Activated T-cell treated with anti-CD3 and anti-CD28 coated beads for 4 hours (primary cell): ENCODE results near the gene SCP2.

Experiments used
- DNase-seq: peaks from one replicate; pipeline ENCODE4 v3.0.0-alpha.2; 2020

Gene SCP2, protein sequence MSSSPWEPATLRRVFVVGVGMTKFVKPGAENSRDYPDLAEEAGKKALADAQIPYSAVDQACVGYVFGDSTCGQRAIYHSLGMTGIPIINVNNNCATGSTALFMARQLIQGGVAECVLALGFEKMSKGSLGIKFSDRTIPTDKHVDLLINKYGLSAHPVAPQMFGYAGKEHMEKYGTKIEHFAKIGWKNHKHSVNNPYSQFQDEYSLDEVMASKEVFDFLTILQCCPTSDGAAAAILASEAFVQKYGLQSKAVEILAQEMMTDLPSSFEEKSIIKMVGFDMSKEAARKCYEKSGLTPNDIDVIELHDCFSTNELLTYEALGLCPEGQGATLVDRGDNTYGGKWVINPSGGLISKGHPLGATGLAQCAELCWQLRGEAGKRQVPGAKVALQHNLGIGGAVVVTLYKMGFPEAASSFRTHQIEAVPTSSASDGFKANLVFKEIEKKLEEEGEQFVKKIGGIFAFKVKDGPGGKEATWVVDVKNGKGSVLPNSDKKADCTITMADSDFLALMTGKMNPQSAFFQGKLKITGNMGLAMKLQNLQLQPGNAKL

GRCh38 chr1:52927212-52928014, at the start of gene SCP2:
TSS of gene SCP2 (plus strand) at chr1:52927276. CDS start at chr1:52927397, 121 bp downstream.
- DNase-seq: peak; percentile 67

DNA sequence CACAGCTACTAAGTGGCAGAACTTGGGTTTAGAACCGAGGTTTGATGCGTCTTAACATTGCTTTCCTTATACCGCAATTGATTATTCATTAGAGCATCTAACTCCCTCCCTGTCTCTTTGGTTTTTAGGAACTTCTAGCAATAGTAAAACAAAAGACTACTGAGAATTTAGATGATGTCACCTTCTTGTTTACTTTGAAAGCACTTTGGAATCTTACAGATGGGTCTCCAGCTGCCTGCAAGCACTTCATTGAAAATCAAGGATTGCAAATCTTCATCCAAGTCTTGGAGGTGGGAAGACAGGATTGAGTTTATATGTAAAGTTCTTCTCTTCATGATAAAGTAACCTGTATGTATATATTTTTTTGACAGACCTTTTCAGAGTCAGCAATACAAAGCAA, 49.5 kb upstream of the SCP2 start:
- DNase-seq: no peak

DNA sequence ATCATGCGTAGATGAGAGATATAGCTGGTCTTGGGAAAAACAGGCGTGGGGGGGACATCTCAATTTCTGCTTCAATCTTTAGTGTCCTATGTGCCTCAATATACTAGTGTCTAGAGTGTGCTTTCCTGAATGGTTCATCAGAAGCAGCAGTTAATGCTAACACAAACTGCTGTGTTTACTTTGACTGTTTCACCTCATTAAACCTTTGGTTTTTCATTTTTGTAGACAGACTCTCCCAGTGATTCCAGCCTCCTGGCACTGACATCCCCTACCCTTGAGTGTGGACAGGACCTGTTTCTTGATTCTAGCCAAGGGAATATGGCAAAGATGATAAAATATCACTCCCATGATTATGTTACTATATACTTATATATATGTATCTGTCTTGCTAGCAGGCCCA, 46.9 kb upstream of the SCP2 start:
- DNase-seq: no peak

DNA sequence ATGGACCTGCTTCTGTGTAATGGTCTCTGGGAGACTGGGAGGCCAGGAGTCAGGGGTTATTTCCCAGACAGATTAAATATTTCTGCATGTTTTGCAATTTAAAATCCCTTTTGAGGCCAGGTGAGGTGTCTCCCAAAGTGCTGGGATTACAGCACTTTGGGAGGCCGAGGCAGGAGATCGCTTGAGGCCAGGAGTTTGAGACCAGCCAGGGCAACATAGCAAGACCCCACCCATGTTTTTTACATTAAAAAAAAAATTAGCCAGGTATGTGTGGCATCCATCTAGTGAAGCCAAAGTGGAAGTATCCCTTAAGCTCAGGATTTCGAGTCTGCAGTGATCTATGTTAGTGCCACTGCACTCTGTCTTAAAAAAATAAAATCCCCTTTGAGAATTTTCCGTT, 39.6 kb upstream of the SCP2 start:
- no peak for DNase-seq

- no peak for DNase-seq
Measured at GRCh38 chr1:52892424-52893215, 34.5 kb upstream of the SCP2 start.

DNA sequence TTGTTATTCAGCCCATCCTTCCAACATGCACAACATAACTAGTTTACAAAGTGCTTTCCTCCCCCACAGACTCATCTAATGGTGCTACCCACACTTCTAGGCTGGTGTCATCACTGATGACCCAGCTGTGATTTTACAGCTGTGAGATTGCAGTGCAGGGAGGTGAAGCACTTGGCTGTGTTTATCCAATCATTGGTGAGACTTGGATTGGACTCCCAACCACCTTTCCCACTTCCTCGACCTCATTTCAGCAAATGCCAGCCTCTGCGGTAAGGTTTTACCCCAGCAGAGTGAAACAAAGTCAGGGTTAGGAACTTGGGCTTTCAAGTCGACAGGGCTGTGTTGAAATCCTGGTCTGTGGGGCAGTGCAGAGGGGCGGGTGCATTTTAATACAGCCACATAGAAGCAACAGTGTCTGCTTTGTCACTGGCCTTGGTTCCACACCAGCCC, 27.6 kb upstream of the SCP2 start:
- no peak for DNase-seq

- no peak for DNase-seq
Measured at GRCh38 chr1:52900402-52900801, 26.7 kb upstream of the SCP2 start.

DNA sequence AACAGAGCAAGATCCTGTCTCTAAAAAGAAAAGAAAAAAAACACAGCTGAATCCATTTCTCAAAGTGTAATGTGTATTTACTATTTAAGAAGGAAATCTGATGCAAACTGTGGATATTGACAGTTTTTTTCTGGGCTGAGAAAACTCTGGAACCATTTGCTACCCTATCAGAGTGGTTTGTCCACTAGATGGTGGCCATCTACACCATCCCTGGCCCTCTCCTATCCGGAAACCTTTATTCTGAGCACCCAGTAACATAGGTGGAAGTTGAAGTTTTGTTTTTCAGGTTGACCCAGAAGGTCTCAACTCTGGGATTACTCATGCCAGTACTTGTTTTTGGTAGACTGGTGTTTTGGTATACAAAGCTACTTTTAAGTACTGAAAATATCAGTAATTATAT, 25.7 kb upstream of the SCP2 start:
- DNase-seq: no peak

DNA sequence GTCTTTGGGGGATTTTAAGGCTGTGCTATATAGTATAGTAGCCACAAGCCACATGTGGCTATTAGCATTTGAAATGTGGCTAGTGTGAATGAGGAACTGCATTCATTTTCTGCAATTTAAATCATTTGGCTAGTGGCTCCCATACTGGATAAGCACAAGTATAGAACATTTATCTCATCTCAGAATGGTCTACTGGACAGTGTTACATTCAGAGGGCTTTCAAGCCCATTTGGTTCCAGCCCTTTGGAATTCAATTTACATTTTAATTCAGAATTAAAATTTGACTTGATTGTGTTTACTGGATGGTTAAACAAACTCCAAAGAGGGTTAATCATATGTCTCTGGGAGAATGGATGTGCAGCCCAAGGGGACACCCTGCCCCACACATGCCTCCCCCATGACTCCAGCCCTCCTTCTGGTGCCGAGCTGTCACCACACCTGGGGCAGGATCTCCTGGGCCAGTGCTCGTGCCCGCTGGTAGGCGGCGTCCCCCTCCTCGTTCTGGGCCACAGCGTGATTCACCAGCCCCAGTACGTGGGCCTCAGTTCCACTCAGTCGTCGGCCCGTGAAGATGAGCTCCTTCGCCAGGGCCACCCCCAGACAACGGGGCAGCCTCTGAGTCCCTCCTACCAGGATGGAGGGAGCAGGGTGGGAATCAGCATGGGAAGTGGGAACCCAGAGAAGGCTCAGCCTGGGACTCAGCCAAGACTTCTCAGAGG, 22.7 kb upstream of the SCP2 start:
- DNase-seq: no peak

DNA sequence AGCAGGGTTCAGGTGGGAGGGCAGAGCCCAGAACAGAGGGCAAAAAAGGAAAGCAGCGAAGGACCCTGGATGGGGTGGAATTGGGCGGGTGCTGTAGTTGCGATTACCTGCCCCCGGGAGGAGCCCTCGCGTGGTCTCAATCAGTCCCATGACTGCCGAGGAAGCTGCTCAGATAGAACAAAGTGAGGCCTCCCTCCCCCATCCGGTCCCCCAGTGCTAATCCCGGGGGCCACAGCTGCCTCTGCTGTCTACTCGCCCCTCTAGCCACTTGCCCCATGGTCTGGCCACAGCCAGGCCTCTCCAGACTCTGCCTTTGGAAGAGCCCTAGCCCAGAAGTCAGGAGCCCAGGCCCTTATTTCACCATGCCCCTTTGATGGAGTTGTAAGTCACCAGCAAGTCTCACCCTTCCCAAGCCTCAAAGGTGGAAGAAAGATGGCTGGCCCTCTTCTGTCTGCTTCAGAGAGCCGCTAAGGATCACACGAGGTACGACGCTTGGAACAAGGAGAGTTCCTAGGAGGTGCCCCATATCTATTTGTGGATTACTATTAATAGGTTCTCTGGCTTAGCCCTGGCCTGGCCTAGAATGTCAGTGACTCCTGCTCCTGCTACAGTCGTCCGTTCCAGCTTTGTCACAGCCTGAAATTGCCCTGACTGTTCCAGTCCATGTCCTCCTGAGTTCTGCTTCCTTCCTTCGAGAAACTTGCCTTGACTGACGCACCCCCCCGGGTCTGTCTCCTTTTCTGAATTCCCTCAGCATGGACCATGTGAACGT, 22.0 kb upstream of the SCP2 start:
- DNase-seq: no peak

DNA sequence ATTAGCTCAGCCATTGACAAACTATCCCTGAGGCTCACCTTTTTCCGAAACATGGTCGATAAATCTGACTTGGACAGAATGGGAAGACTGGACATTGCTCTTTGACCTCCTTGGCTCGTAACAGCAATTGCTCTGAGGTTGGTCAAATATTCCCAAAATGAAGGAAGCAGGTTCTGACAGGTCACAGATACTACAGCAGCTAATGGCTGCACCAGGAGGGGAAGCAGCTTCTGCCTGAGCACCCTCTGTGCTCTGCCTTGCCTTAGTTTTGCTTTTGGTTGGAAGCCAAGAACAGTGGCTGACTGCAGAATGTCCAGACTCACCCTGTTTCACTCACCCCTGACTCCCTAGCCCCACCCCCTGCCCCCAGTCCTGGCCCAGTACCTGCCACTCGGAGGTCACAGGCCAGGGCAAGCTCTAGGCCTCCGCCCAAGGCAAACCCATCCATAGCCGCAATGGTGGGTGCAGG, 20.9 kb upstream of the SCP2 start:
- no peak for DNase-seq

DNA sequence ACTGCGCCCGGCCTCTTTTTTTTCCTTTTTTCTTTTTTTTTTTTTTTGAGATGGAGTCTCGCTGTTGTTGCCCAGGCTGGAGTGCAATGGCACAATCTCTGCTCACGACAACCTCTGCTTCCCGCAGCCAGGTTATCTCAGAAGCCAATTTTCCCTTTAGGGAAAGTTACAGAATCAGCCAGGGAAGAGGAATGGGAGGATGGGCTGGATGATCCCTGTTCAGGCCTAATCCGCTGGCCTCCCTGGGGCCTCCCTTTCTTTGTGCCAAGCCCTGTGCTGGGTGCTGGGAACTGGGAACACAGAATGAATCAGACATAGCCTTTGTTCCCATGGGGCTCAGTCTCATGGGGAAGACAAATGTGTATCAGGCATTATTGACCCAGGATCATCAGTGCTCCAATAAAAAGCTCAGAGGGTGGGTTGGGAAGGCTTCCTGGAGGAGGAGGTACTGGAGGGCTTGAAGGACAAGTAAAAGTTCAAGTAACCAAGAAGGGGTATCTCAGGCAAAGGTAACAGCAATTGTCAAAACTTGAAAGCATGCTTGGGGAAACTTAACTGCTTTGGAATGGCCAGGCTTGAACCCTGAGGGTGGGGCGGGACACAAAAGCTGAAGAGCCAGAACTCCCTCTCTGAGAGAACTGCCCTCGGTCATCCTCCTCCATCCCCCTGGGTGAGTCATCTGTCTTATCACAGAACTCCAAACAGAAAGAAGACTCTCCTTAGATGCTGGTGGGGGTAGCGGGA, 19.8 kb upstream of the SCP2 start:
- no peak for DNase-seq

DNA sequence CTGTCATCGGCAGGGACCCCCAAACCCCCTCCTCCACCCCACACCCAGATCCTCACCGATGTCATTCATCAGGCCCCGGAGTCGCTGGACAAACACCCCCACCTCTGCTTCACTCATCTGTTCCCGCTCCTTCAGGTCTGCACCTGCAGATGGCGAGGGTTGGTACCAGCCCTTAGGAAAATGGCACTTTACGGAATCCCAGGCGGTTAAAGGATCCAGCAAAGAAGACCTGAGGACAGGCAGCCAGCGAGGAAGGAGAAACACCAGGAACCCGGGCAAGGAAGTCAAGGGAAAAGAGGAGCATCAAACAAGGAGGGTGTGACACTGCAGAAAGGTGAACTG, 19.3 kb upstream of the SCP2 start:
- DNase-seq: no peak

DNA sequence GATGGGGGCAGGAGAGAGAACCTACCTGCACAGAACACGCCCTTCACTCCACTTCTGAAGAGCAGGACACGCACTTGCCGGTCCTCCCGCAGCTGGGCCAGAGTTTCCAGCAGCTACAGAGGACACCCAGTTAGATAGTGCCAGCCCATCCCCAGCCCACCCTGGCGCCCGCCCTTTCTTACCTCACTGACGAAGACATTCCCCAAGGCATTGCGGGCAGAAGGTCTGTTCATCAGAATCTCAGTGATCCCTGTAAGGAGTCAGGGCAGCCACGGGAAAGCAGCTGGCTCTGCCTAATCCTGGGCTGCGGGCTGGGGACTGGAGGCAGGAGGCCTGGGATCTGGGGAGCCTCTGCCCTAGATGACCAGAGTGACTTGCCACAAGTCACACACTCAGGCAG, 15.5 kb upstream of the SCP2 start:
- no peak for DNase-seq

- DNase-seq: no peak
Measured at GRCh38 chr1:52913014-52913413, 14.1 kb upstream of the SCP2 start.

GRCh38 chr1:52913537-52913936, 13.5 kb upstream of the SCP2 start:
- no peak for DNase-seq

DNA sequence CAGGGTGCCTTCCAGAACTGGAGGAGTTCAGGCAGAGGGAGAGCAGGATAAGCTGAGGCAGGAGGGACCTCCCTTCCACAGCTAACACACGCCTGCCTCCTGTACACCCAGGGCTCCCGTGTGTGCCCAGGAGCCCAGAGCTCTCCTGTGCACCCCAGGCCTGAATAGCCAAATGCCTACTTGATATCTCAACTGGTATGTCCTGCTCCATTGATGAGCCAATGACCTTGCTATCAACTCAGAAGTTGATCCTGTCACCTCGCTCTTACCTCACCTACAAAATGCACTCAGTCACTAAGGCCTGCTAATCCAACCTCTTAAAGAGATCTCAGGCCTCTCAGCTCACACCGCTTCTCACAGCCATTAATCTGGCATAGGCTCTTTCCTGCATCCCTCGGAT, 12.6 kb upstream of the SCP2 start:
- DNase-seq: no peak

- DNase-seq: no peak
Measured at GRCh38 chr1:52915211-52915854, 11.7 kb upstream of the SCP2 start.

- DNase-seq: no peak
Measured at GRCh38 chr1:52915855-52916220, 11.2 kb upstream of the SCP2 start.

DNA sequence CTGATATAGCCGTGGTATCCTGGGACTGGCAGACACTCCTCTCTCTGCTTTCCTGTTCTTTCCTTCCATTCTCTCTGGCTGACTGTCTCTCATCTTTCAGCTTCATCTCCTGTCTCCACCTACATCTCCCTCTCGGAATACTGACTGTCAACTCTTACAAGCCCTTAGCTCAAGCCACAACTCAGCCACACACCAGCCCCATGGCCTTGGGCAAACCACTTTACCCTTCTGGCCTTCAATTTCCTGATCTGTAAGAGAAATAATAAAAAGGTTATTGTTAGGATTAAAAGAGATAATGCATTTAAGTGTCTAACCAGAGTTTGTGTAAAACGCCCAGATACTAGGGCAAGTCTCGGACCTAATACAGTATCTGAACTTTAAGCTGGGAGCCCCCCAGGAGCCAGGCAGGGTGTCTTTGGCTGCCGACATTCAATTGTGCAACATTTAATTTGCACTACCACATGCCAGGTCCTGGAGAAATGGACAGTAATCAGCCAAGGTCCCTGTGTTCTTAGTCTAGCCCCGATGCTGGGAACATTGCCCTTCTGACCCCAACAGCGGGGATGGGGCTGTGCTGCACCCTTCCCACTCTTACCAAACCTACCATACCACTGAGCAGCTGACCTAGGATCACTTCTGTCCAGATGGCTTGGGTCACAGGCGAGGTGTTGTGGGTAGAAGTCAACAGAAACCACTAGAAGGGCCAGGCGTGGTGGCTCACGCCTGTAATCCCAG, 10.7 kb upstream of the SCP2 start:
- DNase-seq: no peak
